Caco-2 (cell line): ENCODE data around the gene NDUFA8. TPM values are rescaled to one million over a fixed set of nuclear protein-coding genes. Genes with fewer than 3 reads are reported as not detected.

Experiments
- BruUV-seq: library from RNA; stranded (reverse); fragments of 400-500 nt; replicated peaks from 2 replicates; lab custom pipeline; 2021; lab: Mats Ljungman, UMichigan
- CTCF ChIA-PET: fragments of 300-600 bp; sonication (Branson Sonifier 250); formaldehyde crosslinking; loops from one replicate; lab custom pipeline; 2022; ENCODE audit warnings: antibody characterized with exemption; lab: Charles Lee
- POLR2A ChIA-PET: fragments of 300-600 bp; sonication (Branson Sonifier 250); formaldehyde crosslinking; loops from one replicate; lab custom pipeline; 2022; ENCODE audit warnings: antibody characterized with exemption; lab: Charles Lee
- DNase-seq, 2 experiments: peaks; one replicate each; pipeline versions ENCODE4 v3.0.0 to v3.0.0-alpha.2; 2020 to 2022
- H3K27me3 ChIP-seq: replicated peaks from 2 replicates; pipeline ENCODE4 v1.6.0; 2011; ENCODE audit warnings: low read length; ENCODE audit not compliant: control insufficient read depth, insufficient read depth
- H3K36me3 ChIP-seq: 2 replicates; pipeline ENCODE4 v1.5.1; 2011; ENCODE audit warnings: low read length; ENCODE audit not compliant: control insufficient read depth, insufficient read depth
- H3K4me1 ChIP-seq: fragments of 250-450 bp; sonication (Bioruptor Pico); 2 replicates; pipeline ENCODE4 v1.5.1; 2020; ENCODE audit warnings: mild to moderate bottlenecking
- H3K4me3 ChIP-seq: 2 replicates; pipeline ENCODE4 v1.5.1; 2011; ENCODE audit warnings: low read depth, mild to moderate bottlenecking, control low read depth, low read length
- H3K9me3 ChIP-seq: fragments of 250-450 bp; sonication (Bioruptor Pico); 2 replicates; pipeline ENCODE4 v1.5.1; 2020; ENCODE audit warnings: mild to moderate bottlenecking, moderate library complexity
- H3K27ac Mint-ChIP-seq: one replicate; pipeline ENCODE4 v1.8.0; 2022; ENCODE audit warnings: mixed read lengths; ENCODE audit not compliant: unreplicated experiment
- H3K27me3 Mint-ChIP-seq: one replicate; pipeline ENCODE4 v1.8.0; 2022; ENCODE audit warnings: mixed read lengths; ENCODE audit not compliant: insufficient read depth, unreplicated experiment
- H3K36me3 Mint-ChIP-seq: one replicate; pipeline ENCODE4 v1.8.0; 2022; ENCODE audit warnings: mild to moderate bottlenecking, mixed read lengths; ENCODE audit not compliant: insufficient read depth, unreplicated experiment
- H3K4me1 Mint-ChIP-seq: one replicate; pipeline ENCODE4 v1.8.0; 2022; ENCODE audit warnings: low read depth, mixed read lengths; ENCODE audit not compliant: unreplicated experiment
- H3K4me3 Mint-ChIP-seq: one replicate; pipeline ENCODE4 v1.8.0; 2022; ENCODE audit warnings: mild to moderate bottlenecking, moderate library complexity, mixed read lengths; ENCODE audit not compliant: unreplicated experiment
- H3K9me3 Mint-ChIP-seq: one replicate; pipeline ENCODE4 v1.8.0; 2022; ENCODE audit warnings: mixed read lengths; ENCODE audit not compliant: unreplicated experiment
- CTCF ChIP-seq, 2 experiments: fragments of 200-600 bp in 1 of 2; IDR thresholded peaks; 1 replicate in 1 of 2; 2 replicates in 1 of 2; pipeline versions ENCODE4 v1.5.1 to v1.8.0; 2011 to 2022; ENCODE audit warnings: antibody characterized with exemption in 1 of 2, control low read depth in 1 of 2, inconsistent platforms in 1 of 2, low read depth in 1 of 2, low read length in 1 of 2, mild to moderate bottlenecking in 1 of 2, moderate library complexity in 1 of 2; ENCODE audit not compliant: insufficient read depth in 1 of 2, severe bottlenecking in 1 of 2, unreplicated experiment in 1 of 2
- intact Hi-C: fragments of 100-400 bp; cut with micrococcal nuclease; formaldehyde crosslinking; loops from one replicate; pipeline ENCODE4 v1.10.0; 2022; ENCODE audit not compliant: unreplicated experiment
- total RNA-seq: library from RNA; stranded (reverse); gene quantifications from 2 replicates; pipeline ENCODE4 v1.2.3, GENCODE V29; 2022

The NDUFA8 gene
- total RNA-seq, 1 experiment from 2014 or later: 58.0 TPM

- no TSS peak for BruUV-seq
- Mint-ChIP-seq H3K9me3 (no peaks in the 10 kb centered on the region), H3K27ac (no peak overlapping the region), H3K4me3 (no peak overlapping the region), H3K36me3 (no peaks in the 10 kb centered on the region), H3K27me3 (peaks cover 3% of the 10 kb centered on the region), H3K4me1 (no peaks in the 10 kb centered on the region)
- POLR2A ChIA-PET: no interaction called here
- TF ChIP-seq CTCF (IDR thresholded peaks at IDR 0.05; ENCODE audit: insufficient read depth in 1 of 2, low read depth in 1 of 2, low read length in 1 of 2, severe bottlenecking in 1 of 2, unreplicated experiment in 1 of 2): no peak
- Histone ChIP-seq H3K4me3 (no peak overlapping the region), H3K36me3 (no peaks in the 10 kb centered on the region), H3K27me3 (no peaks in the 10 kb centered on the region), H3K4me1 (peaks cover 11% of the 10 kb centered on the region), H3K9me3 (no peaks in the 10 kb centered on the region)
- CTCF ChIA-PET: interaction anchor here (5.2 kb wide), 1 partner anchor 221 kb away, joined by 104 read pairs; no protein-coding TSS in a partner anchor
- no peak for DNase-seq
- intact Hi-C loops: loop anchor here (5.0 kb wide), 1 partner anchor 103 kb away; no protein-coding TSS in a partner anchor
These were observed 30.6 kb downstream of the NDUFA8 start for GRCh38 chr9:122128969-122129343.

GRCh38 chr9:122128007-122128968 is 31.3 kb downstream of the NDUFA8 start:
- no peaks in the 10 kb centered on the region for H3K27me3 ChIP-seq
- TF ChIP-seq CTCF (IDR thresholded peaks at IDR 0.05; ENCODE audit: insufficient read depth in 1 of 2, low read depth in 1 of 2, low read length in 1 of 2, severe bottlenecking in 1 of 2, unreplicated experiment in 1 of 2): no peak
- H3K36me3 ChIP-seq: no peaks in the 10 kb centered on the region
- no peak overlapping the region for H3K4me3 ChIP-seq
- H3K9me3 ChIP-seq: no peaks in the 10 kb centered on the region
- ChIA-PET POLR2A (no interaction called here), CTCF (interaction anchor here (1.9 to 5.2 kb wide), 2 partner anchors 29 to 222 kb away, joined by 8 to 104 read pairs; no protein-coding TSS in a partner anchor)
- H3K27ac Mint-ChIP-seq: no peak overlapping the region
- intact Hi-C loops: loop anchor here (5.0 kb wide), 1 partner anchor 104 kb away; no protein-coding TSS in a partner anchor
- DNase-seq: no peak
- no peaks in the 10 kb centered on the region for H3K36me3 Mint-ChIP-seq
- H3K4me3 Mint-ChIP-seq: no peak overlapping the region
- no TSS peak for BruUV-seq
- H3K27me3 Mint-ChIP-seq: peaks cover 3% of the 10 kb centered on the region
- peaks cover 9% of the 10 kb centered on the region; the same call in 1 of the 2 replicates for H3K4me1 ChIP-seq
- no peaks in the 10 kb centered on the region for H3K4me1 Mint-ChIP-seq
- no peaks in the 10 kb centered on the region for H3K9me3 Mint-ChIP-seq

GRCh38 chr9:122127396-122127798 is 32.2 kb downstream of the NDUFA8 start:
- H3K4me1 ChIP-seq: peaks cover 9% of the 10 kb centered on the region; the same call in 1 of the 2 replicates
- intact Hi-C loops: loop anchor here (5.0 kb wide), 1 partner anchor 105 kb away; no protein-coding TSS in a partner anchor
- no peaks in the 10 kb centered on the region for H3K27me3 ChIP-seq
- Mint-ChIP-seq H3K9me3 (no peaks in the 10 kb centered on the region), H3K4me1 (no peaks in the 10 kb centered on the region), H3K27ac (no peak overlapping the region), H3K36me3 (no peaks in the 10 kb centered on the region), H3K27me3 (peaks cover 3% of the 10 kb centered on the region), H3K4me3 (no peak overlapping the region)
- no peak for DNase-seq
- no peak overlapping the region for H3K4me3 ChIP-seq
- ChIA-PET CTCF (interaction anchor here (0.8 to 5.2 kb wide), 3 partner anchors 28 to 223 kb away, joined by 3 to 104 read pairs (median 8); no protein-coding TSS in a partner anchor), POLR2A (no interaction called here)
- H3K9me3 ChIP-seq: no peaks in the 10 kb centered on the region
- no peaks in the 10 kb centered on the region for H3K36me3 ChIP-seq
- no peak for TF ChIP-seq CTCF (IDR thresholded peaks at IDR 0.05; ENCODE audit: insufficient read depth in 1 of 2, low read depth in 1 of 2, low read length in 1 of 2, severe bottlenecking in 1 of 2, unreplicated experiment in 1 of 2)
- BruUV-seq: no TSS peak
